H1 (cell line): Measurements from ENCODE around the gene ASPDH. TPM values are rescaled to one million over a fixed set of nuclear protein-coding genes. Genes with fewer than 3 reads are reported as not detected.

Experiments
- CTCF ChIA-PET: fragments of 300-600 bp; sonication (Branson Sonifier 250); formaldehyde crosslinking; loops from one replicate; lab custom pipeline; 2021; ENCODE audit not compliant: partially characterized antibody; lab: Charles Lee
- POLR2A ChIA-PET: fragments of 300-600 bp; sonication (Branson Sonifier 250); formaldehyde crosslinking; loops from one replicate; lab custom pipeline; 2021; ENCODE audit warnings: inconsistent platforms; ENCODE audit not compliant: partially characterized antibody; lab: Charles Lee
- DNase-seq, 2 experiments: peaks; one replicate each; pipeline versions ENCODE4 v3.0.0 to v3.0.0-alpha.2; 2010 to 2022; ENCODE audit warnings: low spot score in 2 of 2, low read depth in 1 of 2, mixed read lengths in 1 of 2
- FAIRE-seq: peaks from 2 replicates; lab custom pipeline; 2011; peaks lifted over from hg19 to GRCh38; lab: Jason Lieb, UNC
- H2AFZ ChIP-seq: 2 replicates; pipeline ENCODE4 v1.8.1; 2012; ENCODE audit warnings: low read length, inconsistent platforms
- H2AK5ac ChIP-seq: 2 replicates; pipeline ENCODE4 v1.6.1; 2013; ENCODE audit warnings: low read depth, low read length
- H2BK120ac ChIP-seq: replicated peaks from 2 replicates; pipeline ENCODE3; 2013; ENCODE audit warnings: low read depth, low read length, inconsistent platforms
- H2BK12ac ChIP-seq: 2 replicates; pipeline ENCODE4 v1.6.1; 2013; ENCODE audit warnings: low read depth, low read length
- H2BK15ac ChIP-seq: 2 replicates; pipeline ENCODE4 v1.6.1; 2013; ENCODE audit warnings: low read length
- H2BK20ac ChIP-seq: 2 replicates; pipeline ENCODE4 v1.6.1; 2013; ENCODE audit warnings: low read length
- H2BK5ac ChIP-seq: 2 replicates; pipeline ENCODE4 v1.6.1; 2013; ENCODE audit warnings: low read depth, low read length
- H3K14ac ChIP-seq: 2 replicates; pipeline ENCODE4 v1.6.1; 2013; ENCODE audit warnings: inconsistent platforms; ENCODE audit not compliant: insufficient read length
- H3K18ac ChIP-seq: 2 replicates; pipeline ENCODE4 v1.6.1; 2013; ENCODE audit warnings: low read length; ENCODE audit errors: extremely low read depth
- H3K23ac ChIP-seq: 2 replicates; pipeline ENCODE4 v1.6.1; 2013; ENCODE audit warnings: inconsistent platforms; ENCODE audit not compliant: insufficient read length
- H3K23me2 ChIP-seq: 2 replicates; pipeline ENCODE4 v1.6.1; 2013; ENCODE audit warnings: low read depth, low read length
- H3K27ac ChIP-seq: 2 replicates; pipeline ENCODE4 v1.6.1; 2011; ENCODE audit warnings: low read depth, low read length, inconsistent platforms
- H3K27me3 ChIP-seq, 4 experiments: replicated peaks in 1 of 4; 1 replicate in 1 of 4; 2 replicates in 3 of 4; pipeline versions ENCODE4 v1.6.1 to v1.8.1; 2011 to 2013; ENCODE audit warnings: low read length in 3 of 4, mild to moderate bottlenecking in 3 of 4, inconsistent platforms in 2 of 4, mixed read lengths in 2 of 4, moderate library complexity in 1 of 4; ENCODE audit not compliant: control insufficient read depth in 3 of 4, insufficient read depth in 3 of 4; ENCODE audit errors: extremely low read depth in 1 of 4
- H3K36me3 ChIP-seq, 4 experiments: 2 replicates each; pipeline versions ENCODE4 v1.6.1 to v1.8.1; 2011 to 2013; ENCODE audit warnings: mild to moderate bottlenecking in 4 of 4, low read length in 3 of 4, moderate library complexity in 2 of 4, control low read depth in 1 of 4, inconsistent platforms in 1 of 4; ENCODE audit not compliant: insufficient read depth in 4 of 4, control insufficient read depth in 2 of 4
- H3K4ac ChIP-seq: replicated peaks from 2 replicates; pipeline ENCODE3; 2013; ENCODE audit warnings: low read length, low read depth, mixed read lengths, inconsistent platforms; ENCODE audit not compliant: insufficient read length
- H3K4me1 ChIP-seq, 4 experiments: replicated peaks in 1 of 4; 1 replicate in 1 of 4; 2 replicates in 3 of 4; pipeline versions ENCODE4 v1.6.1 to v1.8.1; 2011 to 2013; ENCODE audit warnings: low read length in 3 of 4, inconsistent platforms in 2 of 4, mixed read lengths in 1 of 4; ENCODE audit not compliant: insufficient read depth in 4 of 4, control insufficient read depth in 3 of 4
- H3K4me2 ChIP-seq, 2 experiments: 2 replicates each; pipeline versions ENCODE4 v1.6.1 to v1.8.1; 2011 to 2013; ENCODE audit warnings: low read depth in 2 of 2, low read length in 2 of 2, control low read depth in 1 of 2, inconsistent platforms in 1 of 2, mild to moderate bottlenecking in 1 of 2; ENCODE audit not compliant: insufficient read depth in 1 of 2
- H3K4me3 ChIP-seq, 4 experiments: fragments of 200-600, 300-600 bp in 1 of 4; sonication (generic), shearing (Covaris generic), sonication (Bioruptor Twin) in 1 of 4; 2 replicates each; pipeline versions ENCODE4 v1.5.1 to v1.8.1; 2011 to 2016; ENCODE audit warnings: low read length in 4 of 4, low read depth in 3 of 4, control low read depth in 2 of 4, inconsistent platforms in 2 of 4, mild to moderate bottlenecking in 2 of 4, mixed read lengths in 1 of 4, moderate library complexity in 1 of 4; ENCODE audit not compliant: insufficient read depth in 2 of 4; ENCODE audit errors: extremely low read depth in 1 of 4
- H3K56ac ChIP-seq: replicated peaks from 2 replicates; pipeline ENCODE3; 2013; ENCODE audit warnings: low read depth, mild to moderate bottlenecking, mixed read lengths, low read length, inconsistent platforms; ENCODE audit not compliant: insufficient read length
- H3K79me1 ChIP-seq: 2 replicates; pipeline ENCODE4 v1.6.1; 2013; ENCODE audit warnings: low read depth, low read length, control low read depth
- H3K79me2 ChIP-seq, 2 experiments: 2 replicates each; pipeline versions ENCODE4 v1.6.1 to v1.8.1; 2012 to 2013; ENCODE audit warnings: low read length in 2 of 2, mild to moderate bottlenecking in 2 of 2, inconsistent platforms in 1 of 2; ENCODE audit not compliant: insufficient read depth in 2 of 2, control insufficient read depth in 1 of 2
- H3K9ac ChIP-seq, 4 experiments: replicated peaks in 1 of 4; 1 replicate in 1 of 4; 2 replicates in 3 of 4; pipeline versions ENCODE4 v1.6.1 to v1.8.1; 2011 to 2013; ENCODE audit warnings: low read depth in 3 of 4, low read length in 3 of 4, control low read depth in 2 of 4, mild to moderate bottlenecking in 2 of 4, moderate library complexity in 2 of 4, inconsistent platforms in 1 of 4; ENCODE audit errors: extremely low read depth in 1 of 4
- H3K9me3 ChIP-seq, 2 experiments: 2 replicates each; pipeline versions ENCODE4 v1.6.1 to v1.8.1; 2012 to 2013; ENCODE audit warnings: mild to moderate bottlenecking in 2 of 2, moderate library complexity in 2 of 2, control low read depth in 1 of 2, inconsistent platforms in 1 of 2, low read depth in 1 of 2, low read length in 1 of 2, mixed read lengths in 1 of 2; ENCODE audit not compliant: insufficient read depth in 2 of 2
- H4K20me1 ChIP-seq, 2 experiments: replicated peaks in 1 of 2; 2 replicates each; pipeline versions ENCODE3 to v1.8.1; 2011 to 2013; ENCODE audit warnings: inconsistent platforms in 2 of 2, low read length in 2 of 2, mild to moderate bottlenecking in 1 of 2; ENCODE audit not compliant: insufficient read depth in 2 of 2, control insufficient read depth in 1 of 2
- H4K5ac ChIP-seq: 2 replicates; pipeline ENCODE4 v1.6.1; 2013; ENCODE audit warnings: low read length, low read depth, mixed read lengths, inconsistent platforms; ENCODE audit not compliant: insufficient read length
- H4K8ac ChIP-seq: 2 replicates; pipeline ENCODE4 v1.8.0; 2013; ENCODE audit warnings: mild to moderate bottlenecking, moderate library complexity, low read length, inconsistent platforms; ENCODE audit not compliant: insufficient read depth; ENCODE audit errors: extremely low read depth
- H4K91ac ChIP-seq: replicated peaks from 2 replicates; pipeline ENCODE3; 2013; ENCODE audit warnings: low read length, mixed read lengths, inconsistent platforms; ENCODE audit not compliant: insufficient read length
- ASH2L ChIP-seq: fragments of 200-600, 300-600 bp; sonication (generic); IDR thresholded peaks from one replicate; pipeline ENCODE4 v1.7.1; 2017; ENCODE audit warnings: low read length
- CEBPB ChIP-seq: IDR thresholded peaks from 2 replicates; pipeline ENCODE4 v1.6.1; 2012; ENCODE audit warnings: low read depth, low read length
- EGR1 ChIP-seq: IDR thresholded peaks from 2 replicates; pipeline ENCODE4 v1.6.1; 2011; ENCODE audit warnings: low read depth, low read length, borderline replicate concordance
- HDAC2 ChIP-seq, 2 experiments: fragments of 300-600 bp in 1 of 2; sonication (generic) in 1 of 2; IDR thresholded peaks; 2 replicates each; pipeline ENCODE4 v1.6.1; 2011 to 2012; ENCODE audit warnings: low read depth in 2 of 2, low read length in 2 of 2, mild to moderate bottlenecking in 2 of 2, moderate library complexity in 2 of 2, borderline replicate concordance in 1 of 2, inconsistent platforms in 1 of 2
- HDAC6 ChIP-seq: IDR thresholded peaks from one replicate; pipeline ENCODE4 v1.7.1; 2012; ENCODE audit warnings: low read depth, mild to moderate bottlenecking, inconsistent platforms, low read length, moderate library complexity
- KDM1A ChIP-seq: fragments of 200-600, 300-600 bp; sonication (generic); IDR thresholded peaks from 2 replicates; pipeline ENCODE4 v1.7.1; 2016; ENCODE audit warnings: mild to moderate bottlenecking, low read length, borderline replicate concordance
- KDM4A ChIP-seq: IDR thresholded peaks from one replicate; pipeline ENCODE4 v1.7.1; 2012; ENCODE audit warnings: low read depth, mild to moderate bottlenecking, moderate library complexity, low read length, inconsistent platforms; ENCODE audit not compliant: severe bottlenecking
- TBP ChIP-seq: IDR thresholded peaks from 2 replicates; pipeline ENCODE4 v1.6.1; 2011; ENCODE audit warnings: low read depth, low read length, improper control_type of control experiment
- whole genome bisulfite sequencing, 2 experiments: shearing (Covaris generic) in 1 of 2; methylation state at CpG; one replicate each; pipeline versions ENCODE4 v1.1.6 to v1.1.7; 2013 to 2015; ENCODE audit warnings: low lambda C conversion rate in 2 of 2, mixed read lengths in 2 of 2, inconsistent platforms in 1 of 2, low coverage in 1 of 2, missing lambda C conversion rate in 1 of 2; ENCODE audit not compliant: insufficient replicate concordance in 2 of 2, insufficient coverage in 1 of 2, insufficient read length in 1 of 2; ENCODE audit errors: extremely low coverage in 1 of 2, missing lambda C conversion rate in 1 of 2; 5-methylcytosine and 5-hydroxymethylcytosine counted together
- polyA plus RNA-seq, 7 experiments: library from polyadenylated mRNA; depleted of rRNA in 3 of 7; stranded (reverse) in 5 of 7; unstranded in 2 of 7; fragments of >200 nt in 5 of 7; fragments of 200-250 nt in 2 of 7; gene quantifications; 1 replicate in 5 of 7; 2 replicates in 1 of 7; 4 replicates in 1 of 7; pipeline versions ENCODE4 v1.2.1 to v1.2.3, GENCODE V29; 2011 to 2013; ENCODE audit warnings: missing spikeins in 2 of 7, mixed read lengths in 2 of 7
- total RNA-seq: library from RNA; stranded (reverse); fragmentation: NEBNext Ultra II Directional; extraction: Animal tissue kit (Norgen Biotek cat#: 25700); gene quantifications from 2 replicates; pipeline ENCODE4 v1.2.1, GENCODE V29; 2021

ASPDH gene
- total and polyA plus RNA-seq, 2 of the 8 experiments (the other 6 are each of a cell fraction or from before 2014, with no cell fraction given): not detected

DNA sequence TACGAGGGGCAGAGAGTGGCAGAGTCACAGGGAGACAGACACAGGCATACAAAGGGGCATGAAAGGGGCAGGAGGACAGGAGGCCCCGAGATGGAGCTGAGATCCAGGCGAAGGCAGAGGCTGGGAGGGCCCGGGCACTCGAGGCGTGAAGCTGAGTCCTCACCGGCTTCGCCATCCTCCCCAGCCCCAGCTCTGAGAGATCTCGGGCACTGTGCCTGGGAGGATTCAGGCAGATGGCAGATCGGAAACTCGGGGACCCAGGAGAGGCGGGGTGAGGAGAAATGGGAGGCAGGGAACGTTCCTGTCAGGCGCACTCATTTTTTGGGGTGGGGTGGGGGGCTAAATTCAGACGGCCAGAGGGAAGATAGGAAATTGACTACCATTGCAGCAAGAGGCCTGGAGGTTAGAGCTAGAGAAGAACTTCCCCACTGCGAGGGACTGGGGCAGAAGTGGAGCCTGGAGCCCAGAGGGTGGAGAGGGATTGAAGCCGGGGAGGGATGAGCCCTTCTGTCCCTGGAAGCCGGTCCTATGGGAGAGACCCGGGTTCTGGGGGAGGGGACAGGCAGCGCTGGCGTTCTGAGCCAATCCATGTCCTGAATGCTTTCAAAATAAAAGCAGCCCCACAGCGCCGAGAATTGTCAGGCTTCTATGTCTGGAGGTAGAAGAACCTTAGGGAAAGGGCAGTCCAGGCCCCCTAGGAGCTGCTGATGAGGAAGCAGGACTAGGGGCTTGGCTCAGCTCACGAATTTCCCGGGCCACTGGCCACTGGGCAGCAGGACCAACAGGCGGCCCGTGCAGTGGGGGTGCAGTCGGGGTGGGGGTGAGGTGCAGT is 42.0 kb upstream of the ASPDH start:
- Histone ChIP-seq H3K9ac (no peak overlapping the region), H3K23ac (no peak overlapping the region), H3K4me1 (peaks cover 0 to 21% (median 5%) of the 10 kb centered on the region in 4 experiments; a peak in 6 of 7 replicates), H3K56ac (no peak overlapping the region), H2BK120ac (no peak overlapping the region), H2AFZ (no peak overlapping the region), H4K91ac (no peak overlapping the region), H3K4me2 (peak overlapping the region; percentile 42 to 88), H2BK15ac (0 out of 2 replicates have a peak overlapping the region, but pooled peaks have one; percentile 61), H2BK12ac (peak overlapping the region; percentile 75; the same call in 1 of the 2 replicates), H2BK5ac (no peak overlapping the region), H2BK20ac (no peak overlapping the region), H3K79me2 (no peaks in the 10 kb centered on the region; a peak in 1 of 4 replicates), H2AK5ac (peak overlapping the region; percentile 40; the same call in 1 of the 2 replicates), H4K20me1 (peaks cover 3 to 19% of the 10 kb centered on the region in 2 experiments), H3K79me1 (no peaks in the 10 kb centered on the region), H3K9me3 (no peaks in the 10 kb centered on the region), H3K14ac (no peak overlapping the region), H3K36me3 (no peaks in the 10 kb centered on the region), H3K18ac (no peak overlapping the region; the same call in 1 of the 2 replicates), H3K27me3 (peaks cover 0 to 30% (median 20%) of the 10 kb centered on the region in 4 experiments; a peak in 6 of 7 replicates), H3K23me2 (peaks cover 20% of the 10 kb centered on the region), H3K27ac (no peak overlapping the region), H4K8ac (no peak overlapping the region; the same call in 1 of the 2 replicates), H4K5ac (no peak overlapping the region), H3K4ac (no peak overlapping the region), H3K4me3 (peak overlapping the region; percentile 45 to 72 (median 62))
- FAIRE-seq (peak; percentile 19), DNase-seq (peak; percentile 15 to 67)
- peak; percentile 92 for TF ChIP-seq KDM1A
- no peak for TF ChIP-seq KDM4A
- TF ChIP-seq HDAC6: no peak
- TF ChIP-seq CEBPB: no peak
- TF ChIP-seq TBP: no peak; the same call in 1 of the 2 replicates
- TF ChIP-seq ASH2L: no peak
- 0 out of 2 replicates have a peak, but pooled peaks have one; percentile 31 for TF ChIP-seq EGR1
- peak in 1 of 2 experiments; percentile 55; a peak in 1 of 4 replicates for TF ChIP-seq HDAC2 (IDR thresholded peaks at IDR 0.05; ENCODE audit: borderline replicate concordance in 1 of 2, low read depth in 2 of 2, low read length in 2 of 2)
- 54% methylated on average over 23 of the region's 28 CpGs; no CpG with 5 or more reads in 1 of the 2 experiments for WGBS, 2 experiments
- ChIA-PET CTCF (interaction anchor here (0.5 to 10.6 kb wide), 43 partner anchors 11 to 1772 kb away, joined by 3 to 269 read pairs (median 5); partner anchors contain the start of genes CLEC11A, JOSD2 and KLK4), POLR2A (interaction anchor here (0.5 to 4.1 kb wide), 12 partner anchors 8 to 212 kb away, joined by 3 to 15 read pairs (median 3); partner anchors contain the start of gene JOSD2)
